Measurements from ENCODE around the gene CUBN.

- TF ChIP-seq CTCF (IDR thresholded peaks at IDR 0.05) (no peak), POLR2A (IDR thresholded peaks at IDR 0.05) (no peak), EP300 (IDR thresholded peaks at IDR 0.05) (no peak)
Observed at GRCh38 chr10:16865766-16866165, 263.8 kb downstream of the CUBN start.

Data from tibial nerve (tissue), 4 donors.